NCI-H1417 treated with DMSO at 0.1 percent for 48 hours (cell line): ENCODE measurements around the gene MT1B.
"Not testable (repeated sequence)": the region's sequence is repeated elsewhere in the genome, so short reads cannot be mapped to it uniquely, and the experiment has no call there.

Experiments used
- DNase-seq: peaks from one replicate; lab custom pipeline; 2025; lab: John Stamatoyannopoulos, UW

MT1B gene

DNA sequence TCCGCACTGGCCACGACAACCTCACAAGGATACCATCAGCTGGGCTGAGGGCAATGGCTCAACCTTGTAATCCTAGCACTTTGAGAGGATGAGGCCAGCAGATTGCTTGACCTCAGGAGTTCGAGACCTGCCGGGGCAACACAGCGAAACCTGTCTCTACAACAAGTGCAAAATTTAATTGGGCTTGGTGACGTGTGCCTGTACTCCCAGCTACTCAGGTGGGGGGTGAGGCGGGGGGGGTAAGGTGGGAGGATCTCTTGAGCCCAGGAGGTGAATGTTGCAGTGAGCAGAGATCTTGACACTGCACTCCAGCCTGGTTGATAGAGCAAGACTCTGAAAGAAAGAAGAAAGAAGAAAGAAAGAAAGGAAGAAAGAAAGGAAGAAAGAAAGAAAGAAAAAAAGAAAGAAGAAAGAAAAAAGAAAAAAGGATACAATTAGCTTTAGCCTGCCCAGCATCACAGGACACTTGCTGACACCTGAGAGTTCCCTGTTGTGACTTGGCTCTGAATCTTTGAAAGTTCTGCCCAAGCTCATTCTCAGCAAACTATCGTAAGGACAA lies 31.3 kb upstream of the MT1B start:
- DNase-seq = no peak

DNA sequence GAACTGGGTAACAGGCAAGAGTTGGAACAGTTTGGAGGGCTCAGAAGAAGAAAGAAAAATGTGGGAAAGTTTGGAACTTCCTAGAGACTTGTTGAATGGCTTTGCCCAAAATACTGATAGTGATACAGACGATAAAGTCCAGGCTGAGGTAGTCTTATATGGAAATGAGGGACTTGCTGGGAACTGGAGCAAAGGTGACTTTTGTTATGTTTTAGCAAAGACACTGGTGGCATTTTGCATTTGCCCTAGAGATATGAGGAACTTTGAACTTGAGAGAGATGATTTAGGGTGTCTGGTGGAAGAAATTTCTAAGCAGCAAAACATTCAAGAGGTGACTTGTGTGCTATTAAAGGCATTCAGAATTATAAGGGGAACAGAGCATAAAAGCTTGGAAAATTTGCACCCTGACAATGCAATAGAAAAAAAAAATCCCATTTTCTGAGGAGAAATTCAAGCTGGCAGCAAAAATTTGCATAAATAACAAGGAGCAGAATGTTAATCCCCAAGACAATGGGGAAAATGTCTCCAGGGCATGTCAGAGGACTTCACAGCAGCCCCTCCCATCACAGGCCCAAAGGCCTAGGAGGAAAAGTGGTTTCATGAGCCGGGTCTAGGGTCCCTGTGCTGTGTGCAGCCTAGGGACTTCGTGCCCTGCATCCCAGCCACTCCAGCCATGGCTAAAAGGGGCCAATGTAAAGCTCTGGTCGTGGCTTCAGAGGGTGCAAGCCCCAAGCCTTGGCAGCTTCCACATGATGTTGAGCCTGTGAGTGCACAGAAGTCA lies 29.8 kb upstream of the MT1B start:
- DNase-seq = not testable (repeated sequence)

DNA sequence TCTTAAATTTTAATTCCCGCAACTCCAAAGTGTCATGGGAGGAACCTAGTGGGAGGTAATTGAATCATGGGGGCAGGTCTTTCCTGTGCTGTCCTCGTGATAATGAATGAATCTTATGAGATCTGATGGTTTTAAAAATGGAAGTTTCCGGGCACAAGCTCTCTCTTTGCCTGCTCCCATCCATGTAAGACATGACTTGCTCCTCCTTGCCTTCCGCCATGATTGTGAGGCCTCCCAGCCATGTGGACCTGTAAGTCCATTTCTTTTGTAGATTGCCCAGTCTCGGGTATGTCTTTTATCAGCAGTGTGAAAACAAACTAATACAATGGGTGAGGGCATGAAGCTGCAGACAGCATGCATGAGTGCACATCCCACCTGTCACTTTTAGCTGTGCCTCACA lies 28.5 kb upstream of the MT1B start:
- not testable (repeated sequence) for DNase-seq

DNA sequence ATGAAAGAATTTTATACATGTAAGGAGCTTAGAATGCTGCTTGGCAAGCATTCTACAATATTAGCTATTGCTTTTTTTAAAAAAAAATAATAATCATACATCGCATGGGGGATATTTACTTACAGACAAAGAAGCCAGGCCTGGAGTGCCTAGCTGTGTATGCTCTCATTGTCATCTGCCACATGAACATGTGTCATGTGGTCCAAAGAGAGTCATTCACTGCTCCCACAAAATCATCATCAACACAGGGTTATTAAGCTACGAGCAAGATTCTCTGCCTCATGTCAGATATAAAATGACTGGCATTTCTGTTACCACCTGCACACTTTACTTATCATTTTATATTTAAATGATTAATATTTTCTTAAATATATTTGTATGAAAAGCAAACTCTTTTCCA lies 28.0 kb upstream of the MT1B start:
- DNase-seq = no peak

DNA sequence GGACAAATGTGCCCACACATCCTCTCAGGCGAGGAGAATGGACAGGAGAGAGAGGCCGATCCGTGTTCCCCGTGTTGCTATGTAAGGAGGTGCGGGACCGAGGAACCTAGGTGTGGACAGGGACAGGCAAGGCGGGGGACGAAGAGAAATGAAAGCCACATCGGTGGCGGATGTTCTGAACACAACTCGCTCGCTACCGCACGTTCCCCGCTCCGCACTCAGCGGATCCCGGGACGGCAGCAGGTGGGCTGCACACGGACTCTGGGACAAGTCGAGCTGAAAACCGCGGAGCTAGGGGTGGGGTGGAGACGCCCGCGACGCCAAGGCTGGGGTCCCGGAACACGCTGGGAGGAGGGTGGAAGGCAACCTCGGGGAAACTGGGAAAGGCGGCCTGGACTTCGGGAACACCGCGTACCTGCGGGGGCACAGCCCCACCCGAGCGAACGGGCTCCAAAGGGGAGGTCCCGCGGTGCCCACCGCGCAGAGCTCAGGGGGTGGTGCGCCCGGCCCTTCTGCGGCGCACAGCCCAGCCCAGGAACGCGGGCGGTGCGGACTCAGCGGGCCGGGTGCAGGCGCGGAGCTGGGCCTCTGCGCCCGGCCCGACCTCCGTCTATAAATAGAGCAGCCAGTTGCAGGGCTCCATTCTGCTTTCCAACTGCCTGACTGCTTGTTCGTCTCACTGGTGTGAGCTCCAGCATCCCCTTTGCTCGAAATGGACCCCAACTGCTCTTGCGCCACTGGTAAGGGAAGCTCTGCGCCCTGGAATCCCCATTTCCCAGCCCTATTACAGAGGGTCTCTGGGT lies 26.3 kb upstream of the MT1B start, which contains the start of gene MT1E:
Gene MT1E (plus strand): TSS at position 642 of the 803 bp plus-strand sequence. CDS start 71 bp downstream, at position 713.
- no peak for DNase-seq

DNA sequence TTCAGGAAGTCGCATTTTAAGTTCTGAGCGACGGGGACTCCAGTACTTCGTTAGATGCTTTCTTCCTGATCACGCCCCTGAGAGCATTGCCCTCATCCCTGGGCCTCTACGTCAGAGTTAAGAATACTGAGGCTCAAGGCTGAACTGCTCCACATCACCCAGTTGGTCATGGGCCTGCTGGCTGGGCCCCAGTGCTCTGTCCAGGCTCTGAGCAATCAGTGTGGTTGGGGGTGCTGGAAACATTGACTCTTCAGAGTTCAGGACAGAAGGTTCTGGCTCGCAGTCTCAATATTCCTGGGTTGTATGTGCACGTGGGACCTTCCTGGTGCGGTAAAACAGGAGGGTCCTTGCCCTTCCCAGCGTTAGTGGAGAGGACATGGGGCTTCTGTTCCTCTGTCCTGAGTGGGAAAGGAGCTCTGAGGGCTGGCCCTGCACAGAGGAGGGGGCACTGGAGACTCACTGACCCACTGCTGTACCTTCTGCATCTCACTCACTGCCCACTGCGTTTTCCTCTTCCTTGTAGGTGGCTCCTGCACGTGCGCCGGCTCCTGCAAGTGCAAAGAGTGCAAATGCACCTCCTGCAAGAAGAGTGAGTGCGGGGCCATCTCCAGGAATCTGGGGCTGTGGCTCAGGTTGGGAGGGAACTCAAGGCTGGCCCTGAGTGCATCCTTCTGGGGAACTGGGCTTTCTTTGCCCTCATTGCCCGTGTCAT lies 25.6 kb upstream of the MT1B start:
- no peak for DNase-seq

DNA sequence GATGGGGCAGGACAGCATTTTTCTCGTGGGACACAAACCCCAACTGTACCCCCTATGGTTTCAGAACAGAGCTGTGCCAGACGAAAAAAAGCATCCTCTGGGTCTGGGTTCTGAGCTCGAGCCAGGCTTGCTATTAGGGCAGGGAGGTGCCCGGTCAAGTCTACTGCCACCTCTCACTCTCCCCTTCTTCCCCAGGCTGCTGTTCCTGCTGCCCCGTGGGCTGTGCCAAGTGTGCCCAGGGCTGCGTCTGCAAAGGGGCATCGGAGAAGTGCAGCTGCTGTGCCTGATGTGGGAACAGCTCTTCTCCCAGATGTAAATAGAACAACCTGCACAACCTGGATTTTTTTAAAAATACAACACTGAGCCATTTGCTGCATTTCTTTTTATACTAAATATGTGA lies 25.0 kb upstream of the MT1B start:
- no peak for DNase-seq

DNA sequence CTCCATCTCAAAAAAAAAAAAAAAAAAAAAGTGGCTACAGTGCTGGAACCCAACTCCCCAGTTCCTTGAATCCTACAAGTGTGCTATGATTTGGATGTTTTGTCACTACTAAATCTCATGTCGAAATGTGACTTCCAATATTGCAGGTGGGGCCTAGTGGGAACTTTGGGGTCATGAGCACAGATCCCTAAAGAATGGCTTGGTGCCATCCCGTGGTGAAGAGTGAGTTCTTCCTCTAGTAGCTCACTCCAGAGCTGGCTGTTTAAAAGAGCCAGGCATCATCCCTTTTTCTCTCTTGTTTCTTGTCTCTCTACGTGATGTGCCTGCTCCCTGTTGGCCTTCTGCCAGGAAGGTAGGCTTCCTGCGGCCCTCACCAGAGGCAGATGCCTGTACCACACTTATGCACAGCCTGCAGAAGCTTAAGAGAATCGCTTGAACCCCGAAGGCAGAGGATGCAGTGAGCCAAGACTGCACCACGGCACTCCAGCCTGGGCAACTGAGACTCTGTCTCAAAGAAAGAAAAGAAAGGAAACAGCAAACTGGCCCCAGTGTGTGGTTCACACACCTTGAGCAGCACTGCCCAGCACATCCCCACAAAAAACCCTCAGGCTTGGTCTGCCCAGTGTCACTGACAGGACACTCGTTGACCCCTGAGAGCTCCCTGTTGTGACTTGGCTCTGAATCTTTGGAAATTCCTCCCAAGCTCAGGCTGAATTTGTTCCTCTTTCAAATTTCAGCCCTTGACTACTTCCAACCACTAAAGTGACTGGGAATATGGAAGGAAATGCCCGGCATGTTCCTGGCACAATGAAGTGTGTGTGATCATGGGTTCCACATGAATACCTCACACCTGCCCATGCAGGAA lies 23.0 kb upstream of the MT1B start:
- DNase-seq = no peak

DNA sequence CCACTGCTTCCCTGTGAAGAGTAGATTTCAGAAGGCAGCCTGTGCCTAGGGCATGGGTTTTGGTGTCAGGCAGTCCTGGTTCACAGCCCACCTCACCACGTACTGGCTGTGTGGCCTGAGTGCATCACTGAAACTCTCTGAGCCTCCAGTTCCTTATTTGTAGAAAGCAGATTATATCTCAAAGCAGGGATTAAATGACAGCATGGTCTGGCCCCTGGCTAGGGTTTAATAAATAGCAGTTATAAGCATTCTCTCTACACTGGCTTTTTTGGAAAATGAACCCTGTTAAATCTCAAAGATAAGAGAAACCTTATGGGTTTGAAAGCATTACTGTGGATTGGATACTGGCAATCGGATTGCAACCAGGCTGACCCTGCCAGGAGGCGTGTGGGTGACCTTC lies 22.2 kb upstream of the MT1B start:
- DNase-seq = no peak

GRCh38 chr16:56630134-56630533 lies 21.6 kb upstream of the MT1B start:
- DNase-seq = no peak

- no peak for DNase-seq
Measured at GRCh38 chr16:56631197-56631596, 20.5 kb upstream of the MT1B start.

GRCh38 chr16:56631832-56632155 lies 19.9 kb upstream of the MT1B start:
- DNase-seq = no peak

DNA sequence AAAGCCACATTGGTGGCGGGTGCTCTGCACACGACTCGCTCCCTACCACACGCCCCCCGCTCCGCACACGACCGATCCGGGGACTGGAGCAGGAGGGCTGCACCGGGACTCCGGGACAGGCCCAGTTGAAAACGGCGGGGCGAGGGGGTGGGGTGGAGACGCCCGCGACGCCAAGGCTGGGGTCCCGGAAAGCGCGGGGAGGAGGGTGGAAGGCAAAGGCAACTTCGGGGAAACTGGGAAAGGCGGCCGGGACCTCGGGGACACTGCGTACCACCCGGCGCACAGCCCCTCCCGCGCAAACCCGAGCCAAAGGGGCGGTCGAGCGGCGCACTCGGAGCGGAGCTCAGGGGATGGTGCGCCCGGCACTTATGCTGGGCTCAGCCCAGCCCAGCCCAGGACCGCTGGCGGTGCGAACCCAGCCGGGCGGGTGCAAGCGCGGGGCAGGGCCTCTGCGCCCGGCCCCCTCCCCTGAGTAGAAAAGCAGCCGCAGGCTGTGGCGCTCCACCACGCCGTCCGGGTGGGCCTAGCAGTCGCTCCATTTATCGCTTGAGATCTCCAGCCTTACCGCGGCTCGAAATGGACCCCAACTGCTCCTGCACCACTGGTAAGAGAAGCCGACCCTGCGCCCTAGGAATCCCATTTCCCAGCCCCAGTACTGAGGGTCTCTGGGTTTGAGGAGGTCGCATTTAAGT lies 19.4 kb upstream of the MT1B start, which contains the start of gene MT1M:
Gene MT1M (plus strand): TSS at position 504 of the 692 bp plus-strand sequence. CDS start 73 bp downstream, at position 577.
- DNase-seq = no peak

DNA sequence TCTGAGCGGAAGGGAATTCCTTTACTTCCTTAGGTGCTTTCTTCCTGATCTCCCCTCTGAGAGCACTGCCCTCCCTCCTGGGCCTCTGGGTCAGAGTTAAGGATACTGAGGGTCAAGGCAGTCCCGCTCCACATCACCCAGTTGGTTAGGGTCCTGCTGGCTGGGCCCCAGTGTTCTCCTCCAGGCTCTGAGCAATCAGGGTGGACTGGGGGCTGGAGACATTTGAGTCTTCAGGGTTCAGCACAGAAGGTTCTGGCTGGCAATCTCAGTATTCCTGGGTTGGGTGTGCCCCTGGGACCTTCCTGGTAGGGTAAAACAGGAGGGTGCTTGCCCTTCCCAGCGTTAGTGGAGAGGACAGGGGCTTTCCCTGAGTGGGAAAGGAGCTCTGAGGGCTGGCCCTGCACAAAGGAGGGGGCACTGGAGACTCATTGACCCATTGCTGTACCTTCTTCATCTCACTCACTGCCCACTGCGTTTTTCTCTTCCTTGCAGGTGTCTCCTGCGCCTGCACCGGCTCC lies 18.8 kb upstream of the MT1B start:
- DNase-seq = no peak

GRCh38 chr16:56633535-56633934 lies 18.2 kb upstream of the MT1B start:
- DNase-seq = no peak

DNA sequence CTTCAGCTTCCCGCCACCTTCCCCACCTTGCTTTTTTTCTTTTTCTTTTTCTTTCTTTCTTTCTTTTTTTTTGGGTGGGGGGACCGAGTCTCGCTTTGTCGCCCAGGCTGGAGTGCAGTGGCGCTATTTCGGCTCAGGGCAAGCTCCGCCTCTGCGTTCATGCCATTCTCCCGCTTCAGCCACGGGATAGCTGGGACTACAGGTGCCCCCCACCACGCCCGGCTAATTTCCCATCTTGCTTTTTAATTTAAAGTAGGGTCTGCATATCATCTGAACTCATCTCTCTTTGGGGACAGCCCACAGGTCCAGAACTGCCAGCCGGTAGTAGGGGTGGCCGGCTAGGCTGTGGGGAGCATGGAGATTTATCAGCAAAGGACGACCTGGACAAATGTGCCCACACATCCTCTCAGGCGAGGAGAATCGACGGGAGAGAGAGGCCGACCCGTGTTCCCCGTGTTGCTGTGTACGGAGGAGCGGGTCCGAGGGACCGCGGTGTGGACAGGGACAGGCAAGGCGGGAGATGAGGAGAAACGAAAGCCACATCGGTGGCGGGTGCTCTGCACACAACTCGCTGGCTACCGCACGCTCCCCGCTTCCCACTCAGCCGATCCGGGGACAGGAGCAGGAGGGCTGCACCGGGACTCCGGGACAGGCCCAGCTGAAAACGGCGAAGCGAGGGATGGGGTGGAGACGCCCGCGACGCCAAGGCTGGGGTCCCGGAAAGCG lies 16.8 kb upstream of the MT1B start:
- DNase-seq = no peak

DNA sequence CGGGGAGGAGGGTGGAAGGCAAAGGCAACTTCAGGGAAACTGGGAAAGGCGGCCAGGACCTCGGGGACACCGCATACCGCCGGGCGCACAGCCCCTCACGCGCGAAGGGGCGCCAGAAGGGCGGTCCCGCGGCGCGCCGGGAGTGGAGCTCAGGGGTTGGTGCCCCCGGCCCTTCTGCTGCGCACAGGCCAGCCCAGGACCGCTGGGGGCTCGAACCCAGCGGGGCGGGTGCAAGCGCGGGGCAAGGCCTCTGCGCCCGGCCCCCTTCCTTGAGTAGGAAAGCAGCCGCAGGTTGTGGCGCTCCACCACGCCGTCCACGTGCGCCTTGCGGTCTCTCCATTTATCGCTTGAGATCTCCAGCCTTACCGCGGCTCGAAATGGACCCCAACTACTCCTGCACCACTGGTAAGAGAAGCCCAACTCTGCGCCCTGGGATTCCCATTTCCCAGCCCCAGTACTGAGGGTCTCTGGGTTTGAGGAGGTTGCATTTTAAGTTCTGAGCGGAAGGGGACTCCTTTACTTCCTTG lies 16.2 kb upstream of the MT1B start:
- DNase-seq = no peak

DNA sequence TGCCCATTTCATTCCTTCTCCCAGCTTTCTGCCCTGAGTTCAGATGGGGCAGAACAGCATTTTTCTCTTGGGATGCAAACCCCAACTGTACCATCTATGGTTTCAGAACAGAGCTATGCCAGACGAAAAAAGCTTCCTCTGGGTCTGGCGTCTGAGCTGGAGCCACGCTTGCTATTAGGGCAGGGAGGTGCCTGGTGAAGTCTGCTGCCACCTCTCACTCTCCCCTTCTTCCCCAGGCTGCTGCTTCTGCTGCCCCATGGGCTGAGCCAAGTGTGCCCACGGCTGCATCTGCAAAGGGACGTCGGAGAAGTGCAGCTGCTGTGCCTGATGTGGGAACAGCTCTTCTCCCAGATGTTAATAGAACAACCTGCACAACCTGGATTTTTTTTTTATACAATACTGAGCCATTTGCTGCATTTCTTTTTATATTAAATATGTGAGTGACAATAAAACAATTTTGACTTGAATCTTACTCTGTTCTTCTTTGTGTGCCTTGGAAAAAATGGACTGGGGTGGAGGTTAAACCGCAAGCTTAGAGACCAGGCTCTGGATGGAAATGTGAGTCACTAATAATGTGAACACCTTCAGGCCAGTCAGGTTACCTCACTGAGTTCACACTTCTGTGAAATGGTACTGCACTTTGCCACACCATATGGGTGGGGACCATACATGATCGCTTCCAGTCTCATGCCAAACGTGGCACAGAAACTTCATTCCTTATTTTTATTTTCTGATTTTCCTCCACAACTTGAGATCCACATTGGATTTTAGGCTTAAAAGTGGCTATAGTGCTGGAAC lies 14.9 kb upstream of the MT1B start:
- DNase-seq = no peak
